A673 (cell line): ENCODE measurements around the gene HMBS. TPM values are rescaled to one million over a fixed set of nuclear protein-coding genes. Genes with fewer than 3 reads are reported as not detected.

Experiments used
- BruUV-seq: library from RNA; stranded (reverse); fragments of 400-500 nt; replicated peaks from 2 replicates; lab custom pipeline; 2021; lab: Mats Ljungman, UMichigan
- CTCF ChIA-PET: fragments of 300-600 bp; sonication (Branson Sonifier 250); formaldehyde crosslinking; loops from one replicate; lab custom pipeline; 2022; ENCODE audit warnings: antibody characterized with exemption; lab: Charles Lee
- POLR2A ChIA-PET: fragments of 300-600 bp; sonication (Branson Sonifier 250); formaldehyde crosslinking; loops from one replicate; lab custom pipeline; 2022; ENCODE audit warnings: antibody characterized with exemption; ENCODE audit not compliant: low non-redundant PET; lab: Charles Lee
- DNase-seq: peaks from one replicate; pipeline ENCODE4 v3.0.0-alpha.2; 2015; ENCODE audit warnings: low spot score
- H3K27ac ChIP-seq: fragments of 200-600 bp; sonication (generic); 2 replicates; pipeline ENCODE4 v1.5.1; 2016; ENCODE audit warnings: mixed run types, low read depth, mild to moderate bottlenecking, mixed read lengths, antibody characterized with exemption, low read length; ENCODE audit not compliant: poor library complexity, severe bottlenecking
- H3K27me3 ChIP-seq: fragments of 200-600 bp; sonication (generic); replicated peaks from 2 replicates; pipeline ENCODE4 v1.6.1; 2017; ENCODE audit warnings: mixed run types, low read depth, mild to moderate bottlenecking, mixed read lengths, antibody characterized with exemption, low read length; ENCODE audit not compliant: insufficient read depth, poor library complexity
- H3K36me3 ChIP-seq: fragments of 200-600 bp; sonication (generic); 2 replicates; pipeline ENCODE4 v1.6.1; 2016; ENCODE audit warnings: mixed run types, mild to moderate bottlenecking, mixed read lengths, antibody characterized with exemption, low read length; ENCODE audit not compliant: insufficient read depth, poor library complexity, severe bottlenecking
- H3K4me1 ChIP-seq: fragments of 200-600 bp; sonication (generic); 2 replicates; pipeline ENCODE4 v1.6.1; 2017; ENCODE audit warnings: mixed run types, mild to moderate bottlenecking, mixed read lengths, antibody characterized with exemption, low read length; ENCODE audit not compliant: insufficient read depth, poor library complexity, severe bottlenecking
- H3K4me3 ChIP-seq: fragments of 200-600 bp; sonication (generic); 2 replicates; pipeline ENCODE4 v1.5.1; 2016; ENCODE audit warnings: low read depth, mixed run types, mild to moderate bottlenecking, mixed read lengths, low read length; ENCODE audit not compliant: poor library complexity, severe bottlenecking
- H3K9me3 ChIP-seq: fragments of 200-600 bp; sonication (generic); 2 replicates; pipeline ENCODE4 v1.6.1; 2016; ENCODE audit warnings: mixed run types, low read depth, mild to moderate bottlenecking, mixed read lengths, antibody characterized with exemption, low read length; ENCODE audit not compliant: poor library complexity, severe bottlenecking
- CTCF ChIP-seq: fragments of 300-800, 200-600 bp; sonication (generic); conservative IDR thresholded peaks from 2 replicates; pipeline ENCODE4 v1.5.1; 2017; ENCODE audit warnings: low read depth, mild to moderate bottlenecking, antibody characterized with exemption, low read length, moderate library complexity, mixed read lengths
- EZH2 ChIP-seq: fragments of 200-600 bp; sonication (generic); IDR thresholded peaks from 2 replicates; pipeline ENCODE4 v1.6.1; 2017; ENCODE audit warnings: borderline replicate concordance, low read depth, mild to moderate bottlenecking, mixed read lengths, antibody characterized with exemption, low read length; ENCODE audit not compliant: poor library complexity, severe bottlenecking
- intact Hi-C: fragments of 100-400 bp; cut with micrococcal nuclease; formaldehyde crosslinking; loops from one replicate; pipeline ENCODE4 v1.10.0; 2022; ENCODE audit not compliant: unreplicated experiment
- total RNA-seq: library from RNA; stranded (reverse); gene quantifications from 2 replicates; pipeline ENCODE4 v1.2.3, GENCODE V29; 2021

The HMBS gene
- total RNA-seq, 1 experiment from 2014 or later: 72.5 TPM

GRCh38 chr11:119099711-119100110 is 15.0 kb downstream of the HMBS start:
- ChIA-PET CTCF (no interaction called here), POLR2A (no interaction called here)
- no peaks in the 10 kb centered on the region for H3K9me3 ChIP-seq
- H3K27me3 ChIP-seq: no peaks in the 10 kb centered on the region
- intact Hi-C loops: loop anchor here (5.0 kb wide), 4 partner anchors 32 to 223 kb away; partner anchors contain the start of genes BCL9L, RPS25, TRAPPC4 and VPS11
- TF ChIP-seq EZH2 (no peak), CTCF (no peak)
- H3K27ac ChIP-seq: no peak overlapping the region
- no TSS peak for BruUV-seq
- H3K4me1 ChIP-seq: peaks cover 18% of the 10 kb centered on the region
- peak overlapping the region; percentile 87 for H3K4me3 ChIP-seq
- DNase-seq: no peak
- peaks cover 35% of the 10 kb centered on the region for H3K36me3 ChIP-seq

GRCh38 chr11:119100246-119100970 is 15.7 kb downstream of the HMBS start:
- TF ChIP-seq EZH2 (no peak), CTCF (peak; percentile 78)
- Histone ChIP-seq H3K36me3 (peaks cover 35% of the 10 kb centered on the region), H3K4me3 (peak overlapping the region; percentile 87), H3K4me1 (peaks cover 18% of the 10 kb centered on the region), H3K27me3 (no peaks in the 10 kb centered on the region), H3K27ac (peak overlapping the region; percentile 92), H3K9me3 (no peaks in the 10 kb centered on the region)
- peak; percentile 87 for DNase-seq
- ChIA-PET POLR2A (no interaction called here), CTCF (no interaction called here)
- intact Hi-C loops: loop anchor here (5.0 kb wide), 4 partner anchors 33 to 222 kb away; partner anchors contain the start of genes BCL9L, RPS25, TRAPPC4 and VPS11
- no TSS peak for BruUV-seq

GRCh38 chr11:119100994-119101758 is 16.5 kb downstream of the HMBS start:
- intact Hi-C loops: loop anchor here (5.0 kb wide), 4 partner anchors 34 to 221 kb away; partner anchors contain the start of genes BCL9L, RPS25, TRAPPC4 and VPS11
- POLR2A ChIA-PET: interaction anchor here (0.6 kb wide), 1 partner anchor 20 kb away, joined by 4 read pairs; the partner anchor contains the start of gene HINFP
- CTCF ChIA-PET: interaction anchor here (0.5 to 1.4 kb wide), 4 partner anchors 17 to 480 kb away, joined by 4 to 8 read pairs (median 6); partner anchors contain the start of gene HMBS
- Histone ChIP-seq H3K27ac (peak overlapping the region; percentile 92), H3K36me3 (peaks cover 34% of the 10 kb centered on the region), H3K4me1 (peaks cover 15% of the 10 kb centered on the region), H3K27me3 (no peaks in the 10 kb centered on the region), H3K9me3 (no peaks in the 10 kb centered on the region), H3K4me3 (peak overlapping the region; percentile 87)
- DNase-seq: no peak
- TF ChIP-seq CTCF: no peak
- BruUV-seq: TSS peak; percentile 38
